Measurements from ENCODE around the gene PASK. TPM values are rescaled to one million over a fixed set of nuclear protein-coding genes. Genes with fewer than 3 reads are reported as not detected.
A peak's percentile ranks its signal among the peaks of the same experiment; 100 is the strongest.

The PASK gene
- total RNA-seq, 5 donors from 2014 or later (not counting 1 experiment from before 2014, with no cell fraction given) = 80.5 to 272 (median 167) TPM

- H3K27me3 Mint-ChIP-seq = no peaks in the 10 kb centered on the region
- Histone ChIP-seq H3K9me3 (no peaks in the 10 kb centered on the region), H3K36me3 (ENCODE audit: control insufficient read depth in 2 of 2, extremely low read depth in 1 of 2, insufficient read depth in 1 of 2, low read length in 1 of 2) (no peaks in the 10 kb centered on the region), H3K4me3 (ENCODE audit: control insufficient read depth in 1 of 2, extremely low read depth in 1 of 2, low read length in 1 of 2) (no peak overlapping the region), H3K4me1 (ENCODE audit: control insufficient read depth in 1 of 2, extremely low read depth in 1 of 2, insufficient read depth in 2 of 2, low read length in 2 of 2) (peaks cover 0 to 13% of the 10 kb centered on the region in 2 experiments), H3K27me3 (replicated peaks in 1 of 2; ENCODE audit: control insufficient read depth in 2 of 2, extremely low read depth in 1 of 2, insufficient read depth in 2 of 2, low read length in 1 of 2) (peaks cover 0 to 17% of the 10 kb centered on the region in 2 experiments), H3K27ac (ENCODE audit: low read length) (no peak overlapping the region)
- ChIA-PET CTCF (interaction anchor here in 1 of 2 donors (0.7 kb wide), 1 partner anchor 147 kb away, joined by 6 read pairs; no protein-coding TSS in a partner anchor), POLR2A (no interaction called here)
- peaks cover 4% of the 10 kb centered on the region for H3K36me3 Mint-ChIP-seq
- no peak for DNase-seq
- no peaks in the 10 kb centered on the region for H3K9me3 Mint-ChIP-seq
- ATAC-seq (replicated peaks in 1 of 4) = no peak
- peak overlapping the region in 1 of 2 donors; percentile 21 for H3K27ac Mint-ChIP-seq
- H3K4me1 Mint-ChIP-seq = peaks cover 5 to 11% (median 10%) of the 10 kb centered on the region in 3 donors
- H3K4me3 Mint-ChIP-seq = no peak overlapping the region
- WGBS (ENCODE audit: insufficient coverage) = 80% methylated on average over 4 of the region's 6 CpGs
Observed at GRCh38 chr2:241061275-241061674, 88.0 kb downstream of the PASK start.

Other genes with a start within 250 kb of the PASK start
- gene CROCC2, start 243.1 kb downstream of the PASK start, total RNA-seq = not detected
- 10 to 100 TPM; 37.7 to 82.5 (median 69.4) TPM for gene SNED1, start 150.9 kb downstream of the PASK start, total RNA-seq
- 100 to 1,000 TPM in 4 of 5 donors, 10 to 100 TPM in 1; 78.7 to 171 (median 109) TPM for gene MTERF4, start 47.2 kb downstream of the PASK start, total RNA-seq
- gene PPP1R7, start 995 bp upstream of the PASK start, total RNA-seq = 10 to 100 TPM; 46.6 to 61.2 (median 53.8) TPM
- gene ANO7, start 39.2 kb upstream of the PASK start, total RNA-seq = under 1 TPM in 3 of 5 donors, not detected in 2; 0.53 to 0.60 (median 0.53) TPM
- gene HDLBP, start 166.2 kb upstream of the PASK start, total RNA-seq = 100 to 1,000 TPM; 130 to 184 (median 148) TPM
- gene SEPTIN2, start 166.5 kb upstream of the PASK start, total RNA-seq = 100 to 1,000 TPM; 182 to 209 (median 189) TPM
- gene FARP2, start 206.8 kb upstream of the PASK start, total RNA-seq = 10 to 100 TPM; 15.8 to 27.5 (median 18.5) TPM

Data from T-cell (primary cell).